Ascending aorta (tissue), 2 donors: ENCODE results near the gene QSOX1. TPM values are rescaled to one million over a fixed set of nuclear protein-coding genes. Genes with fewer than 3 reads are reported as not detected.

ENCODE experiments used
- DNase-seq, 2 donors: peaks; one replicate each; pipeline ENCODE4 v3.0.0-alpha.2; 2019; ENCODE audit warnings: low spot score in 2 of 2
- H3K27ac ChIP-seq, 2 donors: fragments of 200-600 bp; sonication (generic); one replicate each; pipeline ENCODE4 v1.5.1; 2016 to 2017; ENCODE audit warnings: mild to moderate bottlenecking in 1 of 2
- H3K27me3 ChIP-seq: fragments of 200-600 bp; sonication (generic); one replicate; pipeline ENCODE4 v1.5.1; 2017
- H3K36me3 ChIP-seq, 2 donors: fragments of 200-600 bp; sonication (generic); one replicate each; pipeline ENCODE4 v1.5.1; 2016
- H3K4me1 ChIP-seq, 2 donors: fragments of 200-600 bp; sonication (generic); one replicate each; pipeline ENCODE4 v1.5.1; 2016 to 2017; ENCODE audit warnings: mild to moderate bottlenecking in 1 of 2
- H3K4me3 ChIP-seq, 2 donors: fragments of 200-600 bp; sonication (generic); one replicate each; pipeline ENCODE4 v1.5.1; 2016 to 2017; ENCODE audit warnings: mild to moderate bottlenecking in 1 of 2
- H3K9me3 ChIP-seq, 2 donors: fragments of 200-600 bp; sonication (generic); one replicate each; pipeline ENCODE4 v1.5.1; 2016
- CTCF ChIP-seq, 3 experiments: fragments of 200-600 bp in 2 of 3; fragments of 450-650 bp in 1 of 3; sonication (generic) in 2 of 3; IDR thresholded peaks; one replicate each; pipeline ENCODE4 v1.5.1; 2016 to 2019; ENCODE audit warnings: antibody characterized with exemption in 3 of 3, mild to moderate bottlenecking in 1 of 3, moderate library complexity in 1 of 3
- intact Hi-C: fragments of 100-400 bp; cut with DNase I; formaldehyde crosslinking; loops from one replicate; pipeline ENCODE4 v1.15.1; 2023
- total RNA-seq: library from RNA; depleted of rRNA; stranded (reverse); fragments of >200 nt; gene quantifications from one replicate; pipeline ENCODE4 v1.1.0, GENCODE V29; 2016

Gene QSOX1
- total RNA-seq, 1 donor from 2014 or later: 200 TPM

GRCh38 chr1:180178511-180179161, 24.0 kb downstream of the QSOX1 start:
- peaks cover 0 to 7% of the 10 kb centered on the region in 2 donors for H3K4me1 ChIP-seq
- no peaks in the 10 kb centered on the region for H3K27me3 ChIP-seq
- intact Hi-C loops: loop anchor here (5.0 kb wide), 1 partner anchor 61 kb away; no protein-coding TSS in a partner anchor
- no peak for DNase-seq
- peak; percentile 85 to 96 (median 95) for TF ChIP-seq CTCF (IDR thresholded peaks at IDR 0.05)
- H3K4me3 ChIP-seq: no peak overlapping the region
- H3K9me3 ChIP-seq: no peaks in the 10 kb centered on the region
- no peak overlapping the region for H3K27ac ChIP-seq
- peaks cover 6 to 26% of the 10 kb centered on the region in 2 donors for H3K36me3 ChIP-seq

- H3K4me1 ChIP-seq: no peaks in the 10 kb centered on the region
- no peak overlapping the region for H3K27ac ChIP-seq
- no peak overlapping the region for H3K4me3 ChIP-seq
- H3K9me3 ChIP-seq: no peaks in the 10 kb centered on the region
- intact Hi-C loops: loop anchor here (5.0 kb wide), 1 partner anchor 62 kb away; no protein-coding TSS in a partner anchor
- H3K27me3 ChIP-seq: no peaks in the 10 kb centered on the region
- no peak for TF ChIP-seq CTCF (IDR thresholded peaks at IDR 0.05)
- no peak for DNase-seq
- H3K36me3 ChIP-seq: peaks cover 6 to 33% of the 10 kb centered on the region in 2 donors
These were observed 24.7 kb downstream of the QSOX1 start for GRCh38 chr1:180179162-180179957.

- intact Hi-C loops: no loop called here
- Histone ChIP-seq H3K27ac (no peak overlapping the region), H3K27me3 (no peaks in the 10 kb centered on the region), H3K36me3 (peaks cover 15 to 50% of the 10 kb centered on the region in 2 donors), H3K9me3 (no peaks in the 10 kb centered on the region), H3K4me1 (no peaks in the 10 kb centered on the region), H3K4me3 (no peak overlapping the region)
- peak in 2 of 3 experiments; percentile 10 to 37 for TF ChIP-seq CTCF (IDR thresholded peaks at IDR 0.05)
- no peak for DNase-seq
These were observed 26.4 kb downstream of the QSOX1 start for GRCh38 chr1:180181048-180181447.

- no peak overlapping the region for H3K27ac ChIP-seq
- peaks cover 21 to 61% of the 10 kb centered on the region in 2 donors for H3K36me3 ChIP-seq
- H3K4me1 ChIP-seq: no peaks in the 10 kb centered on the region
- H3K4me3 ChIP-seq: no peak overlapping the region
- H3K9me3 ChIP-seq: no peaks in the 10 kb centered on the region
- no peak for TF ChIP-seq CTCF (IDR thresholded peaks at IDR 0.05)
- no peaks in the 10 kb centered on the region for H3K27me3 ChIP-seq
- intact Hi-C loops: no loop called here
- no peak for DNase-seq
These were observed 27.4 kb downstream of the QSOX1 start for GRCh38 chr1:180181996-180182642.

- Histone ChIP-seq H3K4me3 (no peak overlapping the region), H3K27ac (no peak overlapping the region), H3K4me1 (no peaks in the 10 kb centered on the region), H3K36me3 (peaks cover 21 to 67% of the 10 kb centered on the region in 2 donors), H3K27me3 (no peaks in the 10 kb centered on the region), H3K9me3 (no peaks in the 10 kb centered on the region)
- no peak for TF ChIP-seq CTCF (IDR thresholded peaks at IDR 0.05)
- intact Hi-C loops: no loop called here
- no peak for DNase-seq
These were observed 28.1 kb downstream of the QSOX1 start for GRCh38 chr1:180182643-180183311.
